ENCODE measurements around the gene NTRK1. TPM values are rescaled to one million over a fixed set of nuclear protein-coding genes. Genes with fewer than 3 reads are reported as not detected.

NTRK1 gene
- under 1 TPM; 0.20 to 0.79 (median 0.35) TPM for total RNA-seq
- polyA plus RNA-seq: 1 to 10 TPM in 1 of 2 donors, under 1 TPM in 1; 0.99 to 1.1 TPM

DNA sequence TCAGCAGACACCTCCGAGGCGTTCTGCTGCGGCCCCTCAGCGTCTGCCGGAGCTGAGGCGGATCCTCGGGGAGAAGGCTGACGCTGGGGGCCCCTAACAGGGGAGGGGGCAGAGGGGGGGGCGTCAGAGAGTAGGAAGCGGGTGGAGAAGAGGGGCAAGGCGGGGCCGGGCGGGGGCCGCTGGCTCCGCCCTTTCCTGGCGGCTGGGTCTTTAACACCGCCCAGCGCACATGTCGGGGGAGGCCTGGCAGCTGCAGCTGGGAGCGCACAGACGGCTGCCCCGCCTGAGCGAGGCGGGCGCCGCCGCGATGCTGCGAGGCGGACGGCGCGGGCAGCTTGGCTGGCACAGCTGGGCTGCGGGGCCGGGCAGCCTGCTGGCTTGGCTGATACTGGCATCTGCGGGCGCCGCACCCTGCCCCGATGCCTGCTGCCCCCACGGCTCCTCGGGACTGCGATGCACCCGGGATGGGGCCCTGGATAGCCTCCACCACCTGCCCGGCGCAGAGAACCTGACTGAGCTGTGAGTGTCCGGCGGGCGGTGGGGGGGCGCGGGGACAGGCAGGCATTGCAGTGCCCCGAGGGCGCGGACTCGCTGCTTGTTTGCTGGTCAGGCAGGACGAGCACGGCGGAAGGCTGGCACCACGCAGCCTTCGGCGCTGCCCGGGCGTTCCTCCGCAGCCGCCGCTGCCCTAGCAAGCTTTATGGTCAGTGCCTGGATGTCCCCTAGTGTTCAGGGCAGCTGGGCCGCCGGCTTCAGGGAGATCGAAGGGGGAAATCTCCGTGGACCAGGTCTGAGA, at the start of gene NTRK1:
NTRK1 (plus strand) TSS at position 238 of the 796 bp plus-strand sequence; CDS start at position 308, 70 bp downstream.
- 3 to 5% methylated on average over 36 to 69 of the region's 69 CpGs for WGBS, 2 donors
- intact Hi-C loops (cut with DNase I): no loop called here
- H3K27ac ChIP-seq: no peak within 1 kb of the TSS
- DNase-seq: peak in 2 of 6 donors; percentile 16 to 83
- no peak for FAIRE-seq
- H3K27me3 ChIP-seq: peaks cover 0 to 17% (median 0%) of the 10 kb centered on the region in 4 donors
- peak within 1 kb of the TSS in 1 of 4 donors; percentile 33 for H3K4me3 ChIP-seq
- H3K36me3 ChIP-seq: no peaks in the 10 kb centered on the region
- peaks cover 0 to 23% (median 16%) of the 10 kb centered on the region in 3 donors for H3K4me1 ChIP-seq
- no peak for TF ChIP-seq CTCF (IDR thresholded peaks at IDR 0.05)
- peak; percentile 27 to 69 (median 52) for ATAC-seq
- H3K9me3 ChIP-seq: no peaks in the 10 kb centered on the region

GRCh38 chr1:156811168-156811567, 49.5 kb upstream of the NTRK1 start:
- no peaks in the 10 kb centered on the region for H3K9me3 ChIP-seq
- H3K4me3 ChIP-seq: no peak overlapping the region
- no peak for TF ChIP-seq CTCF (IDR thresholded peaks at IDR 0.05)
- intact Hi-C loops (cut with DNase I): no loop called here
- DNase-seq (no peak), FAIRE-seq (no peak), ATAC-seq (no peak)
- WGBS, 2 donors: 61 to 62% methylated on average over 4 of the region's 4 CpGs
- H3K36me3 ChIP-seq: no peaks in the 10 kb centered on the region
- no peak overlapping the region for H3K27ac ChIP-seq
- H3K27me3 ChIP-seq: no peaks in the 10 kb centered on the region
- peaks cover 0 to 6% (median 3%) of the 10 kb centered on the region in 3 donors for H3K4me1 ChIP-seq

GRCh38 chr1:156812293-156812990, 48.2 kb upstream of the NTRK1 start:
- no peak for TF ChIP-seq CTCF (IDR thresholded peaks at IDR 0.05)
- H3K27me3 ChIP-seq: no peaks in the 10 kb centered on the region
- intact Hi-C loops (cut with DNase I): no loop called here
- no peak for ATAC-seq
- H3K4me1 ChIP-seq: peaks cover 0 to 6% (median 3%) of the 10 kb centered on the region in 3 donors
- H3K9me3 ChIP-seq: no peaks in the 10 kb centered on the region
- H3K36me3 ChIP-seq: no peaks in the 10 kb centered on the region
- no peak overlapping the region for H3K27ac ChIP-seq
- H3K4me3 ChIP-seq: no peak overlapping the region
- no peak for DNase-seq
- FAIRE-seq: no peak
- 94 to 98% methylated on average over 10 of the region's 10 CpGs for whole genome bisulfite sequencing, 2 donors

DNA sequence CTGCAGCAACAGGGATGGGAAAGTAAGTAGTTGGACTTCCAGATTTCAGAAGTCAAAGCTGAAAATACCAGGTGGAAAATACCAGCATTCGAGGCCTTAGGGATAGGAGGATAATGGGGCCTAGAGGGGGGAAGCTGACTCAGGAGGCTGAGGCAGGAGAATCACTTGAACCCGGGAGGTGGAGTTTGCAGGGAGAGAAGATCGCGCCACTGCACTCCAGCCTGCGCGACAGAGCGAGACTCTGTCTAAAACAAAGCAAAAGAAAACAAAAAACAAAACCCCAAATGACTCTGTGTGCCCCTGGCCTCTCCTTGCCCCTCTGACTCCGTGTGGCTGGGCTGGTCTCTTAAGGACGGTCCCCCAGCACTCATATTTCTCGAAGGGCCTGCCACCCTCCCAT, 47.4 kb upstream of the NTRK1 start:
- TF ChIP-seq CTCF (IDR thresholded peaks at IDR 0.05): no peak
- ATAC-seq: no peak
- intact Hi-C loops (cut with DNase I): no loop called here
- FAIRE-seq: no peak
- H3K4me3 ChIP-seq: peak overlapping the region in 3 of 4 donors; percentile 26 to 42 (median 33)
- no peak for DNase-seq
- WGBS, 2 donors: 46 to 64% methylated on average over 10 of the region's 10 CpGs
- peaks cover 0 to 6% (median 3%) of the 10 kb centered on the region in 3 donors for H3K4me1 ChIP-seq
- H3K9me3 ChIP-seq: no peaks in the 10 kb centered on the region
- H3K27me3 ChIP-seq: no peaks in the 10 kb centered on the region
- no peaks in the 10 kb centered on the region for H3K36me3 ChIP-seq
- H3K27ac ChIP-seq: no peak overlapping the region

All from pancreas (tissue), 10 donors.